KMS-11 (cell line): ENCODE data around the gene CCDC17.
"Not testable (repeated sequence)": the region's sequence is repeated elsewhere in the genome, so short reads cannot be mapped to it uniquely, and the experiment has no call there.

ENCODE experiments used
- H2AFZ ChIP-seq: fragments of 200-600 bp; sonication (generic); 2 replicates; pipeline ENCODE4 v1.6.1; 2016; ENCODE audit warnings: antibody characterized with exemption, mixed run types, low read depth
- H3K27ac ChIP-seq: fragments of 200-600 bp; sonication (generic); 2 replicates; pipeline ENCODE4 v1.6.1; 2016; ENCODE audit warnings: mild to moderate bottlenecking, mixed run types
- H3K27me3 ChIP-seq: fragments of 200-600 bp; sonication (generic); 2 replicates; pipeline ENCODE4 v1.6.1; 2017; ENCODE audit warnings: mild to moderate bottlenecking, low read depth, mixed run types, moderate library complexity; ENCODE audit not compliant: insufficient read depth
- H3K36me3 ChIP-seq: fragments of 200-600 bp; sonication (generic); 2 replicates; pipeline ENCODE4 v1.6.1; 2017; ENCODE audit warnings: mild to moderate bottlenecking, mixed run types; ENCODE audit not compliant: insufficient read depth
- H3K4me1 ChIP-seq: fragments of 200-600 bp; sonication (generic); 2 replicates; pipeline ENCODE4 v1.6.1; 2016; ENCODE audit warnings: mild to moderate bottlenecking, low read depth, mixed run types; ENCODE audit not compliant: poor library complexity, severe bottlenecking
- H3K4me2 ChIP-seq: fragments of 200-600 bp; sonication (generic); 2 replicates; pipeline ENCODE4 v1.7.0; 2016; ENCODE audit warnings: mild to moderate bottlenecking, mixed run types
- H3K4me3 ChIP-seq: fragments of 200-600 bp; sonication (generic); IDR thresholded peaks from 2 replicates; pipeline ENCODE4 v1.6.1; 2017; ENCODE audit warnings: low read depth, low read length, mixed read lengths; ENCODE audit not compliant: insufficient read depth
- H3K79me2 ChIP-seq: fragments of 200-600 bp; sonication (generic); 2 replicates; pipeline ENCODE4 v1.6.1; 2016; ENCODE audit warnings: low read depth, mixed run types; ENCODE audit not compliant: insufficient read depth
- H3K9ac ChIP-seq: fragments of 200-600 bp; sonication (generic); 2 replicates; pipeline ENCODE4 v1.6.1; 2016; ENCODE audit warnings: mild to moderate bottlenecking, mixed run types
- H4K20me1 ChIP-seq: fragments of 200-600 bp; sonication (generic); 2 replicates; pipeline ENCODE4 v1.6.1; 2016; ENCODE audit warnings: mild to moderate bottlenecking, mixed run types; ENCODE audit not compliant: insufficient read depth
- TF ChIP-seq, protein P1 (sequence below): fragments of 200-600 bp; sonication (generic); conservative IDR thresholded peaks from 2 replicates; pipeline ENCODE4 v1.6.1; 2017; ENCODE audit warnings: low read depth, mild to moderate bottlenecking, antibody characterized with exemption, low read length, moderate library complexity, mixed read lengths

CCDC17 gene

DNA sequence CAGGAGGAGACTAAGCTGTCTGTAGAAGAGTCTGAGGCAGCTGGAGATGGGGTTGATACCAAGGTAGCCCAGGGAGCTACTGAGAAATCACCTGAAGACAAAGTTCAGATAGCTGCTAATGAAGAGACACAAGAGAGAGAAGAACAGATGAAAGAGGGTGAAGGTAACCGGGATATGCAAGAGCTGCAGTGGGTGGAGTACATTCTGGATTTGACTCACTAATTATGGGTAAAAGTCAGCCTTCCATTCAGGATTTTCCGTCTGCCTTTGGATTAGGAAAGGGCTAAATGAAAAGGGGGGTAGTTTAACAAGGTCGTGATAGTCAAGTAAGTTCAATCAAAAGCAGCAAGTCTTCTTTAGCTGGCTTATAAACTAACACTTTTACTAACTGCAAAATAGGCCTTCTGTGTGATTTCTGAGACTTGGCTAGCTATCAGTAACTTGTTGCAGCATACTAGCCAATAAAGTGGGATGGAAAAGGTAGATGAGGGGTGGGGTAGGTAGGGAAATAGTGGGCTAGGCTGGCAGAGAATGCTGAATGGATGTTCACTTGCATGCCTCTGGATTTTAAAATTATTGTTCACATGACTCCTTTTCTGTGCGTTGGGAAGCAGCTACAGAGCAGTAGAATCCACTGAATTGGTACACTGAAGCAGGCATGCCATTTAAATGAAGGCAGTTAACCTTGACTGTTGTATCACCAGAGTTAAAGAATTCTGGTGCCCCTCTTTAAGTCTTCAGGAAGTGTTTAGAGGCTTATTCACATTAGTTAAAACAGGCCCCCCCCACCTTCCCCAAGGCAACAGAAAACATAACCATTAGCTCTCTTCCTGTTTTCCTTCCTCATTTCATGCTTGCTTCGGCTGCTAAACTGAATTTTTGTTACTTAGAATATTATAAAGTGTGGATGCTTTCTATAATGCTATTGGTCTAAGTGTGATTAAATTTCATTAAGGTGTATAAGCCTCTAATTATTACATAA is 15.4 kb downstream of the CCDC17 start:
- Histone ChIP-seq H3K4me2 (no peak overlapping the region), H3K9ac (no peak overlapping the region), H4K20me1 (no peaks in the 10 kb centered on the region), H3K4me1 (no peaks in the 10 kb centered on the region), H2AFZ (no peak overlapping the region), H3K27ac (no peak overlapping the region), H3K27me3 (no peaks in the 10 kb centered on the region), H3K4me3 (no peak overlapping the region), H3K36me3 (peaks cover 10% of the 10 kb centered on the region; the same call in 1 of the 2 replicates), H3K79me2 (peaks cover 24% of the 10 kb centered on the region; the same call in 1 of the 2 replicates)
- TF ChIP-seq, protein P1, sequence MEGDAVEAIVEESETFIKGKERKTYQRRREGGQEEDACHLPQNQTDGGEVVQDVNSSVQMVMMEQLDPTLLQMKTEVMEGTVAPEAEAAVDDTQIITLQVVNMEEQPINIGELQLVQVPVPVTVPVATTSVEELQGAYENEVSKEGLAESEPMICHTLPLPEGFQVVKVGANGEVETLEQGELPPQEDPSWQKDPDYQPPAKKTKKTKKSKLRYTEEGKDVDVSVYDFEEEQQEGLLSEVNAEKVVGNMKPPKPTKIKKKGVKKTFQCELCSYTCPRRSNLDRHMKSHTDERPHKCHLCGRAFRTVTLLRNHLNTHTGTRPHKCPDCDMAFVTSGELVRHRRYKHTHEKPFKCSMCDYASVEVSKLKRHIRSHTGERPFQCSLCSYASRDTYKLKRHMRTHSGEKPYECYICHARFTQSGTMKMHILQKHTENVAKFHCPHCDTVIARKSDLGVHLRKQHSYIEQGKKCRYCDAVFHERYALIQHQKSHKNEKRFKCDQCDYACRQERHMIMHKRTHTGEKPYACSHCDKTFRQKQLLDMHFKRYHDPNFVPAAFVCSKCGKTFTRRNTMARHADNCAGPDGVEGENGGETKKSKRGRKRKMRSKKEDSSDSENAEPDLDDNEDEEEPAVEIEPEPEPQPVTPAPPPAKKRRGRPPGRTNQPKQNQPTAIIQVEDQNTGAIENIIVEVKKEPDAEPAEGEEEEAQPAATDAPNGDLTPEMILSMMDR, result no peak

DNA sequence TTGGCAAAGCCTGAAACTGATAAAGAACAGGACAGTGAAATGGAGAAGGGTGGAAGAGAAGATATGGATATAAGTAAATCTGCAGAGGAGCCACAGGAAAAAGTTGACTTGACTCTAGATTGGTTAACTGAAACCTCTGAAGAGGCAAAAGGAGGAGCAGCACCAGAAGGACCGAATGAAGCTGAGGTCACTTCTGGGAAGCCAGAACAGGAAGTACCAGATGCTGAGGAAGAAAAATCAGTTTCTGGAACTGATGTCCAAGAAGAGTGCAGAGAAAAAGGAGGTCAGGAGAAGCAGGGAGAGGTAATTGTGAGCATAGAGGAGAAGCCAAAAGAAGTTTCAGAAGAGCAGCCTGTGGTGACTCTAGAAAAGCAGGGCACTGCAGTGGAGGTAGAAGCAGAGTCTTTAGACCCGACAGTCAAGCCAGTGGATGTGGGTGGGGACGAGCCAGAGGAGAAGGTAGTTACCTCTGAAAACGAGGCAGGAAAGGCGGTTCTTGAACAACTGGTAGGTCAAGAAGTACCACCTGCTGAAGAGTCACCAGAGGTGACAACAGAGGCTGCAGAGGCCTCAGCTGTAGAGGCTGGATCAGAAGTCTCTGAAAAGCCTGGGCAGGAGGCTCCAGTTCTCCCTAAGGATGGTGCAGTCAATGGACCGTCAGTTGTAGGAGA is 16.3 kb downstream of the CCDC17 start:
- H3K27ac ChIP-seq, result no peak overlapping the region; the same call in 1 of the 2 replicates
- TF ChIP-seq, protein P1, result no peak
- peaks cover 32% of the 10 kb centered on the region; the same call in 1 of the 2 replicates for H3K79me2 ChIP-seq
- no peak overlapping the region for H2AFZ ChIP-seq
- H4K20me1 ChIP-seq, result no peaks in the 10 kb centered on the region
- H3K4me1 ChIP-seq, result no peaks in the 10 kb centered on the region
- no peak overlapping the region for H3K4me2 ChIP-seq
- peaks cover 9% of the 10 kb centered on the region; the same call in 1 of the 2 replicates for H3K36me3 ChIP-seq
- no peak overlapping the region for H3K9ac ChIP-seq
- H3K27me3 ChIP-seq, result no peaks in the 10 kb centered on the region
- H3K4me3 ChIP-seq, result no peak overlapping the region

- TF ChIP-seq, protein P1, result no peak
- peaks cover 9% of the 10 kb centered on the region; the same call in 1 of the 2 replicates for H3K36me3 ChIP-seq
- peaks cover 62% of the 10 kb centered on the region; the same call in 1 of the 2 replicates for H3K79me2 ChIP-seq
- H3K27ac ChIP-seq, result no peak overlapping the region
- no peaks in the 10 kb centered on the region for H3K27me3 ChIP-seq
- no peaks in the 10 kb centered on the region; the same call in 1 of the 2 replicates for H4K20me1 ChIP-seq
- no peak overlapping the region for H3K4me2 ChIP-seq
- no peak overlapping the region for H3K9ac ChIP-seq
- no peak overlapping the region for H3K4me3 ChIP-seq
- no peak overlapping the region for H2AFZ ChIP-seq
- peaks cover 10% of the 10 kb centered on the region for H3K4me1 ChIP-seq
Measured at GRCh38 chr1:45604239-45604638, 19.6 kb downstream of the CCDC17 start.

GRCh38 chr1:45596765-45597164 is 27.1 kb downstream of the CCDC17 start:
- H3K27ac ChIP-seq, H3K4me3 ChIP-seq, H3K36me3 ChIP-seq, H2AFZ ChIP-seq, H3K27me3 ChIP-seq, H4K20me1 ChIP-seq, H3K4me2 ChIP-seq, H3K9ac ChIP-seq: not testable (repeated sequence)
- H3K79me2 ChIP-seq, result peaks cover 83% of the 10 kb centered on the region
- H3K4me1 ChIP-seq, result peaks cover 10% of the 10 kb centered on the region
